Keratinocyte (primary cell): ENCODE measurements around the gene S100A5.
A peak's percentile ranks its signal among the peaks of the same experiment; 100 is the strongest.

ENCODE experiments used
- EZH2 ChIP-seq: IDR thresholded peaks from one replicate; pipeline ENCODE4 v1.6.1; 2012; ENCODE audit warnings: inconsistent platforms, mild to moderate bottlenecking, low read length, moderate library complexity
- TF ChIP-seq, protein P1 (sequence below), 3 experiments: IDR thresholded peaks in 1 of 3; conservative IDR thresholded peaks in 1 of 3; optimal IDR thresholded peaks in 1 of 3; 2 replicates in 2 of 3; 3 replicates in 1 of 3; pipeline versions ENCODE3 to v1.5.1; 2011; ENCODE audit warnings: low read length in 3 of 3, mild to moderate bottlenecking in 3 of 3, moderate library complexity in 2 of 3, control low read depth in 1 of 3, inconsistent platforms in 1 of 3; ENCODE audit not compliant: insufficient read depth in 2 of 3; ENCODE audit errors: extremely low read depth in 1 of 3

DNA sequence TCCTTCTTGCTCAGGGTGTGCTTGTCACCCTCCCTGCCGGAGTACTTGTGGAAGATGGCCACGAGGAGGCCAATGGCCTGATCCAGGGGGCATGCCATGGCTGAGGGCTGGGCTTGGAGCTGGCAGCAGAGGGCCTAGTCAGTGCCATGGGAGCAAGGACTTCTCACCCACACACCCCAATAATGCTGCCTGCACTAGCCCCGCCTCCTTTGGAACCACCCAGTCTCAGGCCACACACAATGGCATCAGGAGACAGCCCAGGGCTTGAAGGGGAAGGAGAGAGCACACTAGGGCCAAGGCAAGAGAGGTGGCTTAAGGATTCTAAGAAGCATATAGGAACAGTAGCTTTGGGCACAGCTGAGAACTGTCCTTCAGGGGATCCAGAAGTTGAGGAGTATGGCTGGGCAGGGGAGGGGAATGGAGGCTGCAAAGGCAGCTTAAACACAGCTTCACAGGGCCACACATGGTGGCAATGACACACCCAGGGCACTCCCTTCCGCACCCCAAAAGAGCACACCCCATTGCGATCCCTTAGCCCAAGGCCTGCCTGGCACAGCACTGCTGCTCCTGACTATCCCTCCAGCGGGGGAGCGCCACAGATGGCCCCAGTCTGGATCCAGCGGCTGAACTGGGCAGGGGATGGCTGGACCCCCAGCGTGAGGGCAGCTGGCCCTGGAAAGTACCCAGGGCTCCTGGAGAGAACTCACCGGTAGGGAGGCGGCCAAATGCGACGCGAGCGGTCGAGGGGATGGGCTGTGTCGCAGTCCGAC lies 5.3 kb downstream of the S100A5 start, which contains the start of gene S100A6:
- TF ChIP-seq, protein P1, sequence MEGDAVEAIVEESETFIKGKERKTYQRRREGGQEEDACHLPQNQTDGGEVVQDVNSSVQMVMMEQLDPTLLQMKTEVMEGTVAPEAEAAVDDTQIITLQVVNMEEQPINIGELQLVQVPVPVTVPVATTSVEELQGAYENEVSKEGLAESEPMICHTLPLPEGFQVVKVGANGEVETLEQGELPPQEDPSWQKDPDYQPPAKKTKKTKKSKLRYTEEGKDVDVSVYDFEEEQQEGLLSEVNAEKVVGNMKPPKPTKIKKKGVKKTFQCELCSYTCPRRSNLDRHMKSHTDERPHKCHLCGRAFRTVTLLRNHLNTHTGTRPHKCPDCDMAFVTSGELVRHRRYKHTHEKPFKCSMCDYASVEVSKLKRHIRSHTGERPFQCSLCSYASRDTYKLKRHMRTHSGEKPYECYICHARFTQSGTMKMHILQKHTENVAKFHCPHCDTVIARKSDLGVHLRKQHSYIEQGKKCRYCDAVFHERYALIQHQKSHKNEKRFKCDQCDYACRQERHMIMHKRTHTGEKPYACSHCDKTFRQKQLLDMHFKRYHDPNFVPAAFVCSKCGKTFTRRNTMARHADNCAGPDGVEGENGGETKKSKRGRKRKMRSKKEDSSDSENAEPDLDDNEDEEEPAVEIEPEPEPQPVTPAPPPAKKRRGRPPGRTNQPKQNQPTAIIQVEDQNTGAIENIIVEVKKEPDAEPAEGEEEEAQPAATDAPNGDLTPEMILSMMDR (optimal IDR thresholded peaks at IDR 0.05 in 1 of 3, IDR thresholded peaks at IDR 0.05 in 1 of 3, conservative IDR thresholded peaks at IDR 0.05 in 1 of 3; ENCODE audit: extremely low read depth in 1 of 3, insufficient read depth in 2 of 3, low read length in 3 of 3) = peak in 1 of 3 experiments; percentile 8
- no peak for TF ChIP-seq EZH2
